ENCODE measurements around the gene ATP6V0E2.

GRCh38 chr7:149879271-149879743 is 5.5 kb downstream of the ATP6V0E2 start:
- TF ChIP-seq CTCF (IDR thresholded peaks at IDR 0.05; ENCODE audit: low read depth, low read length, poor library complexity, severe bottlenecking), result no peak
- TF ChIP-seq EZH2phosphoT487 (IDR thresholded peaks at IDR 0.05; ENCODE audit: borderline replicate concordance, low read length), result no peak

All from DOHH2 (cell line).